H1 (cell line): ENCODE data around the gene NECTIN1. TPM values are rescaled to one million over a fixed set of nuclear protein-coding genes. Genes with fewer than 3 reads are reported as not detected.

ENCODE experiments used
- CHD2 ChIP-seq: IDR thresholded peaks from 2 replicates; pipeline ENCODE4 v1.6.1; 2012; ENCODE audit warnings: low read length, improper control_type of control experiment
- EGR1 ChIP-seq: IDR thresholded peaks from 2 replicates; pipeline ENCODE4 v1.6.1; 2011; ENCODE audit warnings: low read depth, low read length, borderline replicate concordance
- JUN ChIP-seq: IDR thresholded peaks from 2 replicates; pipeline ENCODE4 v1.6.1; 2011; ENCODE audit warnings: low read depth, mild to moderate bottlenecking, improper control_type of control experiment, low read length
- POU5F1 ChIP-seq: IDR thresholded peaks from 2 replicates; pipeline ENCODE4 v1.6.1; 2011; ENCODE audit warnings: low read depth, mild to moderate bottlenecking, low read length, moderate library complexity
- polyA plus RNA-seq, 7 experiments: library from polyadenylated mRNA; depleted of rRNA in 3 of 7; stranded (reverse) in 5 of 7; unstranded in 2 of 7; fragments of >200 nt in 5 of 7; fragments of 200-250 nt in 2 of 7; gene quantifications; 1 replicate in 5 of 7; 2 replicates in 1 of 7; 4 replicates in 1 of 7; pipeline versions ENCODE4 v1.2.1 to v1.2.3, GENCODE V29; 2011 to 2013; ENCODE audit warnings: missing spikeins in 2 of 7, mixed read lengths in 2 of 7
- total RNA-seq: library from RNA; stranded (reverse); fragmentation: NEBNext Ultra II Directional; extraction: Animal tissue kit (Norgen Biotek cat#: 25700); gene quantifications from 2 replicates; pipeline ENCODE4 v1.2.1, GENCODE V29; 2021
- TF ChIP-seq, protein P1 (sequence below): fragments of 300-600 bp; sonication (generic); IDR thresholded peaks from 2 replicates; pipeline ENCODE4 v1.7.1; 2012; ENCODE audit warnings: low read length, moderate library complexity, mild to moderate bottlenecking, inconsistent platforms; ENCODE audit not compliant: insufficient replicate concordance

The NECTIN1 gene
- total and polyA plus RNA-seq, 2 of the 8 experiments (the other 6 are each of a cell fraction or from before 2014, with no cell fraction given) = 43.2 to 97.7 TPM

DNA sequence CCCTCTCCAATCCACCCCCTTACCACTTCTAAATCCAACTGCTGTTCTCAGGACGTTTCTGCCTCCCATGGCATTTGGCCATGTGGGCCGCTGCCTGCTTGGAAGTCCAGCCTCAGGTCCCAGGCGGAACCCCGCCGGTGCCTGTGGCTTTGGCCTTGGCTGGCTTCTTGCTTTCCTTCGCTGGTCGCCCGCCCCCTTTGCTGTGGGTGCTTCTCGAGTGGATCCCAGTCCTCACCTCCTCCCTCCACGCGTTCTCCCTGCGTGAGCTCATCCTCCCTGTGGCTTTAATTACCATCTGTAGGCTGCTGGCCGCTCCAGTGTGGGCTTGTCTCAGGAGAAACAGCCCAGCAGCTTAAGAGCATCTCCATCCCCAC lies 111.7 kb downstream of the NECTIN1 start (continued):
- TF ChIP-seq, protein P1, sequence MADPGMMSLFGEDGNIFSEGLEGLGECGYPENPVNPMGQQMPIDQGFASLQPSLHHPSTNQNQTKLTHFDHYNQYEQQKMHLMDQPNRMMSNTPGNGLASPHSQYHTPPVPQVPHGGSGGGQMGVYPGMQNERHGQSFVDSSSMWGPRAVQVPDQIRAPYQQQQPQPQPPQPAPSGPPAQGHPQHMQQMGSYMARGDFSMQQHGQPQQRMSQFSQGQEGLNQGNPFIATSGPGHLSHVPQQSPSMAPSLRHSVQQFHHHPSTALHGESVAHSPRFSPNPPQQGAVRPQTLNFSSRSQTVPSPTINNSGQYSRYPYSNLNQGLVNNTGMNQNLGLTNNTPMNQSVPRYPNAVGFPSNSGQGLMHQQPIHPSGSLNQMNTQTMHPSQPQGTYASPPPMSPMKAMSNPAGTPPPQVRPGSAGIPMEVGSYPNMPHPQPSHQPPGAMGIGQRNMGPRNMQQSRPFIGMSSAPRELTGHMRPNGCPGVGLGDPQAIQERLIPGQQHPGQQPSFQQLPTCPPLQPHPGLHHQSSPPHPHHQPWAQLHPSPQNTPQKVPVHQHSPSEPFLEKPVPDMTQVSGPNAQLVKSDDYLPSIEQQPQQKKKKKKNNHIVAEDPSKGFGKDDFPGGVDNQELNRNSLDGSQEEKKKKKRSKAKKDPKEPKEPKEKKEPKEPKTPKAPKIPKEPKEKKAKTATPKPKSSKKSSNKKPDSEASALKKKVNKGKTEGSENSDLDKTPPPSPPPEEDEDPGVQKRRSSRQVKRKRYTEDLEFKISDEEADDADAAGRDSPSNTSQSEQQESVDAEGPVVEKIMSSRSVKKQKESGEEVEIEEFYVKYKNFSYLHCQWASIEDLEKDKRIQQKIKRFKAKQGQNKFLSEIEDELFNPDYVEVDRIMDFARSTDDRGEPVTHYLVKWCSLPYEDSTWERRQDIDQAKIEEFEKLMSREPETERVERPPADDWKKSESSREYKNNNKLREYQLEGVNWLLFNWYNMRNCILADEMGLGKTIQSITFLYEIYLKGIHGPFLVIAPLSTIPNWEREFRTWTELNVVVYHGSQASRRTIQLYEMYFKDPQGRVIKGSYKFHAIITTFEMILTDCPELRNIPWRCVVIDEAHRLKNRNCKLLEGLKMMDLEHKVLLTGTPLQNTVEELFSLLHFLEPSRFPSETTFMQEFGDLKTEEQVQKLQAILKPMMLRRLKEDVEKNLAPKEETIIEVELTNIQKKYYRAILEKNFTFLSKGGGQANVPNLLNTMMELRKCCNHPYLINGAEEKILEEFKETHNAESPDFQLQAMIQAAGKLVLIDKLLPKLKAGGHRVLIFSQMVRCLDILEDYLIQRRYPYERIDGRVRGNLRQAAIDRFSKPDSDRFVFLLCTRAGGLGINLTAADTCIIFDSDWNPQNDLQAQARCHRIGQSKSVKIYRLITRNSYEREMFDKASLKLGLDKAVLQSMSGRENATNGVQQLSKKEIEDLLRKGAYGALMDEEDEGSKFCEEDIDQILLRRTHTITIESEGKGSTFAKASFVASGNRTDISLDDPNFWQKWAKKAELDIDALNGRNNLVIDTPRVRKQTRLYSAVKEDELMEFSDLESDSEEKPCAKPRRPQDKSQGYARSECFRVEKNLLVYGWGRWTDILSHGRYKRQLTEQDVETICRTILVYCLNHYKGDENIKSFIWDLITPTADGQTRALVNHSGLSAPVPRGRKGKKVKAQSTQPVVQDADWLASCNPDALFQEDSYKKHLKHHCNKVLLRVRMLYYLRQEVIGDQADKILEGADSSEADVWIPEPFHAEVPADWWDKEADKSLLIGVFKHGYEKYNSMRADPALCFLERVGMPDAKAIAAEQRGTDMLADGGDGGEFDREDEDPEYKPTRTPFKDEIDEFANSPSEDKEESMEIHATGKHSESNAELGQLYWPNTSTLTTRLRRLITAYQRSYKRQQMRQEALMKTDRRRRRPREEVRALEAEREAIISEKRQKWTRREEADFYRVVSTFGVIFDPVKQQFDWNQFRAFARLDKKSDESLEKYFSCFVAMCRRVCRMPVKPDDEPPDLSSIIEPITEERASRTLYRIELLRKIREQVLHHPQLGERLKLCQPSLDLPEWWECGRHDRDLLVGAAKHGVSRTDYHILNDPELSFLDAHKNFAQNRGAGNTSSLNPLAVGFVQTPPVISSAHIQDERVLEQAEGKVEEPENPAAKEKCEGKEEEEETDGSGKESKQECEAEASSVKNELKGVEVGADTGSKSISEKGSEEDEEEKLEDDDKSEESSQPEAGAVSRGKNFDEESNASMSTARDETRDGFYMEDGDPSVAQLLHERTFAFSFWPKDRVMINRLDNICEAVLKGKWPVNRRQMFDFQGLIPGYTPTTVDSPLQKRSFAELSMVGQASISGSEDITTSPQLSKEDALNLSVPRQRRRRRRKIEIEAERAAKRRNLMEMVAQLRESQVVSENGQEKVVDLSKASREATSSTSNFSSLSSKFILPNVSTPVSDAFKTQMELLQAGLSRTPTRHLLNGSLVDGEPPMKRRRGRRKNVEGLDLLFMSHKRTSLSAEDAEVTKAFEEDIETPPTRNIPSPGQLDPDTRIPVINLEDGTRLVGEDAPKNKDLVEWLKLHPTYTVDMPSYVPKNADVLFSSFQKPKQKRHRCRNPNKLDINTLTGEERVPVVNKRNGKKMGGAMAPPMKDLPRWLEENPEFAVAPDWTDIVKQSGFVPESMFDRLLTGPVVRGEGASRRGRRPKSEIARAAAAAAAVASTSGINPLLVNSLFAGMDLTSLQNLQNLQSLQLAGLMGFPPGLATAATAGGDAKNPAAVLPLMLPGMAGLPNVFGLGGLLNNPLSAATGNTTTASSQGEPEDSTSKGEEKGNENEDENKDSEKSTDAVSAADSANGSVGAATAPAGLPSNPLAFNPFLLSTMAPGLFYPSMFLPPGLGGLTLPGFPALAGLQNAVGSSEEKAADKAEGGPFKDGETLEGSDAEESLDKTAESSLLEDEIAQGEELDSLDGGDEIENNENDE = no peak
- TF ChIP-seq POU5F1 (no peak), EGR1 (no peak), CHD2 (no peak), JUN (no peak)
